Smooth muscle cell (in vitro differentiated cells): ENCODE measurements around the gene HNMT. TPM values are rescaled to one million over a fixed set of nuclear protein-coding genes. Genes with fewer than 3 reads are reported as not detected.

Source experiments
- DNase-seq: peaks from one replicate; lab custom pipeline; 2025; ENCODE audit not compliant: unreplicated experiment; lab: John Stamatoyannopoulos, UW
- H2AFZ ChIP-seq: fragments of 200-600 bp; sonication (generic); 2 replicates; pipeline ENCODE4 v1.6.0; 2016; ENCODE audit warnings: antibody characterized with exemption, low read depth, mild to moderate bottlenecking
- H3F3A ChIP-seq: fragments of 200-600 bp; sonication (generic); 2 replicates; pipeline ENCODE4 v1.6.0; 2017; ENCODE audit warnings: antibody characterized with exemption, low read depth
- H3K27ac ChIP-seq: fragments of 200-600 bp; sonication (generic); 2 replicates; pipeline ENCODE4 v1.5.1; 2016; ENCODE audit warnings: low read depth, mild to moderate bottlenecking
- H3K27me3 ChIP-seq: fragments of 200-600 bp; sonication (generic); 2 replicates; pipeline ENCODE4 v1.6.1; 2016; ENCODE audit warnings: low read depth, mild to moderate bottlenecking
- H3K36me3 ChIP-seq: fragments of 200-600 bp; sonication (generic); 2 replicates; pipeline ENCODE4 v1.5.1; 2016; ENCODE audit warnings: low read depth
- H3K4me1 ChIP-seq: fragments of 200-600 bp; sonication (generic); 2 replicates; pipeline ENCODE4 v1.5.1; 2016; ENCODE audit warnings: low read depth
- H3K4me2 ChIP-seq: fragments of 200-600 bp; sonication (generic); 2 replicates; pipeline ENCODE4 v1.6.0; 2016; ENCODE audit warnings: mild to moderate bottlenecking
- H3K4me3 ChIP-seq: fragments of 200-600 bp; sonication (generic); 2 replicates; pipeline ENCODE4 v1.5.1; 2016; ENCODE audit warnings: mild to moderate bottlenecking
- H3K79me2 ChIP-seq: fragments of 200-600 bp; sonication (generic); 2 replicates; pipeline ENCODE4 v1.6.0; 2016; ENCODE audit warnings: low read depth, mild to moderate bottlenecking
- H3K9ac ChIP-seq: fragments of 200-600 bp; sonication (generic); 2 replicates; pipeline ENCODE4 v1.6.0; 2016; ENCODE audit warnings: low read depth
- H3K9me3 ChIP-seq: fragments of 200-600 bp; sonication (generic); replicated peaks from 2 replicates; pipeline ENCODE4 v1.5.1; 2016; ENCODE audit warnings: low read depth
- H4K20me1 ChIP-seq: fragments of 200-600 bp; sonication (generic); 2 replicates; pipeline ENCODE4 v1.6.0; 2016; ENCODE audit warnings: low read depth
- CTCF ChIP-seq: fragments of 200-600 bp; sonication (generic); IDR thresholded peaks from 2 replicates; pipeline ENCODE4 v1.5.1; 2017; ENCODE audit warnings: borderline replicate concordance, mild to moderate bottlenecking, antibody characterized with exemption; ENCODE audit not compliant: insufficient read depth, poor library complexity, severe bottlenecking
- WGBS: methylation state at CpG from one replicate; pipeline ENCODE4 v1.1.7; 2016; ENCODE audit warnings: low lambda C conversion rate; 5-methylcytosine and 5-hydroxymethylcytosine counted together
- polyA plus RNA-seq: library from polyadenylated mRNA; unstranded; fragments of >200 nt; fragmentation: Nextera tagmentation; extraction: Ambion mirVana; gene quantifications from 2 replicates; pipeline ENCODE4 v1.2.1, GENCODE V29; 2016
- total RNA-seq: library from RNA; depleted of rRNA; stranded (reverse); fragments of >200 nt; gene quantifications from 2 replicates; pipeline ENCODE4 v1.2.3, GENCODE V29; 2014

Gene HNMT
- total and polyA plus RNA-seq, 2 experiments from 2014 or later: 3.6 to 9.6 TPM

DNA sequence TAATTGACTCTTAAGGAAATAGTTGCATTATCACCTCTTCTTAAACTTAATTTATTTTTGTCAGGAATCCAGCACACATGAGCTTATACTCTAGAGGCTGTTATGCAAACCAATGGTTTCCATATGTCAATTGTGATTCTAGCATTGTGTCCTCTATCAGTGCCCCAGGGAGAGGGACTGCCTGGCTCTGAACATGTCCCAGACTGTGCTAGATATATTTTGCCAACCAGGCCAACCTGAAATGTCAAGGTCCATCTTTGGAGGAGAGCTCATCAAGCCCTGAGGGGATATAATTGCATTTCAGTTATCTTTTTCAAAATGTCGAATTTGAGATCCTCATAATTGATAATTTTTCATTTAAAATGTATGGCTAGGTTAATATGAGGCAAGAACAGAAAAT lies 34.2 kb downstream of the HNMT start:
- no peak overlapping the region for H3K9ac ChIP-seq
- DNase-seq: no peak
- H3K4me2 ChIP-seq: no peak overlapping the region
- no peaks in the 10 kb centered on the region for H3K4me1 ChIP-seq
- no peaks in the 10 kb centered on the region for H4K20me1 ChIP-seq
- no peaks in the 10 kb centered on the region for H3F3A ChIP-seq
- H3K27me3 ChIP-seq: no peaks in the 10 kb centered on the region
- no peaks in the 10 kb centered on the region for H3K9me3 ChIP-seq
- H3K36me3 ChIP-seq: no peaks in the 10 kb centered on the region
- no peak overlapping the region for H3K4me3 ChIP-seq
- no peak for TF ChIP-seq CTCF
- 79% methylated on average over 1 of the region's 1 CpG for WGBS
- no peak overlapping the region for H2AFZ ChIP-seq
- H3K79me2 ChIP-seq: no peaks in the 10 kb centered on the region
- no peak overlapping the region for H3K27ac ChIP-seq

DNA sequence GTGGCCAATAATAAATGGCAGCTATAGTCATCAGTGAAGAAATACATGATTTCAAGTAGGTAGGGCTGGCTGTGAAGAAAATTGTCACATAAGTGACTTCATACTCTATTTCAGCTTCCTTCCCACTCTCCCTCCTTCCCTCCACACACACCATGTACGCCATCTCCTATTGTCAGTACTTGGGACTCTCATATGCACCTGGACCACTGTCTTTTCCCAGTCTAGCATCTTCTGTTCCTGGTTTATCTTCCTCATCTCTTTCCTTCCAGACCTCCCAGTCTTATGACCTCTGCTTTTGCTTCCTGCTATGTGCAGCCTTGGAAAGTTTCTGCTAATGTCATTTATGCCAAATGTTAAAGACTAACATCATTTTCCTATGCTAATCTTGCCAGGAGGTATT lies 35.0 kb downstream of the HNMT start:
- TF ChIP-seq CTCF: no peak
- Histone ChIP-seq H3K79me2 (no peaks in the 10 kb centered on the region), H2AFZ (no peak overlapping the region), H3K27me3 (no peaks in the 10 kb centered on the region), H3K9ac (no peak overlapping the region), H3F3A (no peaks in the 10 kb centered on the region), H3K36me3 (no peaks in the 10 kb centered on the region), H3K4me1 (no peaks in the 10 kb centered on the region), H4K20me1 (no peaks in the 10 kb centered on the region), H3K27ac (no peak overlapping the region), H3K4me3 (no peak overlapping the region), H3K4me2 (no peak overlapping the region), H3K9me3 (no peaks in the 10 kb centered on the region)
- WGBS: 100% methylated on average over 1 of the region's 1 CpG
- DNase-seq: no peak

- no peaks in the 10 kb centered on the region for H3K4me1 ChIP-seq
- no peaks in the 10 kb centered on the region for H3K27me3 ChIP-seq
- no peaks in the 10 kb centered on the region for H3K36me3 ChIP-seq
- H4K20me1 ChIP-seq: no peaks in the 10 kb centered on the region
- no peak overlapping the region for H2AFZ ChIP-seq
- no peaks in the 10 kb centered on the region for H3K9me3 ChIP-seq
- H3K27ac ChIP-seq: no peak overlapping the region
- no peak overlapping the region for H3K4me3 ChIP-seq
- no peak for TF ChIP-seq CTCF
- DNase-seq: no peak
- H3K79me2 ChIP-seq: no peaks in the 10 kb centered on the region
- no peaks in the 10 kb centered on the region for H3F3A ChIP-seq
- WGBS: 86% methylated on average over 1 of the region's 1 CpG
- no peak overlapping the region for H3K4me2 ChIP-seq
- no peak overlapping the region for H3K9ac ChIP-seq
These were observed 35.7 kb downstream of the HNMT start for GRCh38 chr2:138000009-138000408.

DNA sequence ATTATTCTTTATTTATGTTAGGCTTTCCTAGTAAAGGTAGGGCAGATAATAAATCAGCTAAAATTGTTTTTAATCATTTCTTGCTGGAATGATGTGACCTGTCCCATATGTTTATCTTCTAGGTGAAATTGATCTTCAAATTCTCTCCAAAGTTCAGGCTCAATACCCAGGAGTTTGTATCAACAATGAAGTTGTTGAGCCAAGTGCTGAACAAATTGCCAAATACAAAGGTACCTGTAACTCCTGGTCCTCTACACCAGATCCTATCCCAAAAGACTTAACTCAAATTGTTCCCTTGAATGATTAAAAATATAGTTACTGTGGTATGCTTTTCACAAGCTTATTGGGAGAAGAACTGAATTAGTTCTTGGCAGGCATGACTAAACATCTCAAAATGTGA lies 36.5 kb downstream of the HNMT start:
- Histone ChIP-seq H2AFZ (no peak overlapping the region), H3K79me2 (no peaks in the 10 kb centered on the region), H3K4me1 (no peaks in the 10 kb centered on the region), H3K36me3 (no peaks in the 10 kb centered on the region), H3K9me3 (no peaks in the 10 kb centered on the region), H3K4me3 (no peak overlapping the region), H3K27ac (no peak overlapping the region), H3K4me2 (no peak overlapping the region), H3K9ac (no peak overlapping the region), H3K27me3 (no peaks in the 10 kb centered on the region), H4K20me1 (no peaks in the 10 kb centered on the region), H3F3A (no peaks in the 10 kb centered on the region)
- no peak for TF ChIP-seq CTCF
- DNase-seq: no peak
